Ovary (tissue), 3 donors: Measurements from ENCODE around the gene TANC2.

Experiments
- EP300 ChIP-seq: sonication (generic); formaldehyde crosslinking; IDR thresholded peaks from one replicate; pipeline ENCODE4 v1.6.1; 2017; ENCODE audit warnings: antibody characterized with exemption
- POLR2A ChIP-seq: fragments of 450-650 bp; IDR thresholded peaks from one replicate; pipeline ENCODE4 v1.6.1; 2017; ENCODE audit warnings: antibody characterized with exemption, mild to moderate bottlenecking, moderate library complexity
- TF ChIP-seq, protein P1 (sequence below), 3 donors: fragments of 450-650 bp in 2 of 3; fragments of 200-600 bp in 1 of 3; IDR thresholded peaks; one replicate each; pipeline versions ENCODE4 v1.5.1 to v1.8.0; 2016 to 2022; ENCODE audit warnings: antibody characterized with exemption in 3 of 3, mild to moderate bottlenecking in 1 of 3
- donor health status: DM: no; HTN: no; CAD: no.

DNA sequence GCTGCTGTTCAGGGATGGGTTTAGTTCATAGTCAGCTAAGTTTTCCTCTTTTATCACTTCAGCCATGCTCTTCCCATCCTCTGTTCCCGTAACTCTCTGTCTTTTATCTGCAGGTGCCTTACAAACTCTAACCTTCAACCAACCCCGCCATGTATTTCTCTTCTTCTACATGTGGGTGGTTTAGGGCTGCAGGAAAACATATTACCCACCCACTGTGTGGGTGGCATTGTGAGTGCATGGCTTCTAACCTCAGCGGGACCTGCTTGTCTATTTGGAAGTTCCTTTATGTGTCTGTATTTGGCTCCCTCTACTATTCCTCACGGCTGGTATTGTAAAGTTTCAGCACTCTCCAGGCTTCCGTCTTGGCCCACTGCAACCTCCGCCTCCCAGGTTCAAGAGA lies 39.0 kb upstream of the TANC2 start:
- TF ChIP-seq POLR2A (no peak), EP300 (no peak)
- TF ChIP-seq, protein P1, sequence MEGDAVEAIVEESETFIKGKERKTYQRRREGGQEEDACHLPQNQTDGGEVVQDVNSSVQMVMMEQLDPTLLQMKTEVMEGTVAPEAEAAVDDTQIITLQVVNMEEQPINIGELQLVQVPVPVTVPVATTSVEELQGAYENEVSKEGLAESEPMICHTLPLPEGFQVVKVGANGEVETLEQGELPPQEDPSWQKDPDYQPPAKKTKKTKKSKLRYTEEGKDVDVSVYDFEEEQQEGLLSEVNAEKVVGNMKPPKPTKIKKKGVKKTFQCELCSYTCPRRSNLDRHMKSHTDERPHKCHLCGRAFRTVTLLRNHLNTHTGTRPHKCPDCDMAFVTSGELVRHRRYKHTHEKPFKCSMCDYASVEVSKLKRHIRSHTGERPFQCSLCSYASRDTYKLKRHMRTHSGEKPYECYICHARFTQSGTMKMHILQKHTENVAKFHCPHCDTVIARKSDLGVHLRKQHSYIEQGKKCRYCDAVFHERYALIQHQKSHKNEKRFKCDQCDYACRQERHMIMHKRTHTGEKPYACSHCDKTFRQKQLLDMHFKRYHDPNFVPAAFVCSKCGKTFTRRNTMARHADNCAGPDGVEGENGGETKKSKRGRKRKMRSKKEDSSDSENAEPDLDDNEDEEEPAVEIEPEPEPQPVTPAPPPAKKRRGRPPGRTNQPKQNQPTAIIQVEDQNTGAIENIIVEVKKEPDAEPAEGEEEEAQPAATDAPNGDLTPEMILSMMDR (IDR thresholded peaks at IDR 0.05) = no peak
